Smooth muscle cell (in vitro differentiated cells): Measurements from ENCODE around the gene MOG. TPM values are rescaled to one million over a fixed set of nuclear protein-coding genes. Genes with fewer than 3 reads are reported as not detected.
A peak's percentile ranks its signal among the peaks of the same experiment; 100 is the strongest.

Experiments
- DNase-seq: peaks from one replicate; lab custom pipeline; 2025; ENCODE audit not compliant: unreplicated experiment; lab: John Stamatoyannopoulos, UW
- H2AFZ ChIP-seq: fragments of 200-600 bp; sonication (generic); 2 replicates; pipeline ENCODE4 v1.6.0; 2016; ENCODE audit warnings: antibody characterized with exemption, low read depth, mild to moderate bottlenecking
- H3F3A ChIP-seq: fragments of 200-600 bp; sonication (generic); 2 replicates; pipeline ENCODE4 v1.6.0; 2017; ENCODE audit warnings: antibody characterized with exemption, low read depth
- H3K27ac ChIP-seq: fragments of 200-600 bp; sonication (generic); 2 replicates; pipeline ENCODE4 v1.5.1; 2016; ENCODE audit warnings: low read depth, mild to moderate bottlenecking
- H3K27me3 ChIP-seq: fragments of 200-600 bp; sonication (generic); 2 replicates; pipeline ENCODE4 v1.6.1; 2016; ENCODE audit warnings: low read depth, mild to moderate bottlenecking
- H3K36me3 ChIP-seq: fragments of 200-600 bp; sonication (generic); 2 replicates; pipeline ENCODE4 v1.5.1; 2016; ENCODE audit warnings: low read depth
- H3K4me1 ChIP-seq: fragments of 200-600 bp; sonication (generic); 2 replicates; pipeline ENCODE4 v1.5.1; 2016; ENCODE audit warnings: low read depth
- H3K4me2 ChIP-seq: fragments of 200-600 bp; sonication (generic); 2 replicates; pipeline ENCODE4 v1.6.0; 2016; ENCODE audit warnings: mild to moderate bottlenecking
- H3K4me3 ChIP-seq: fragments of 200-600 bp; sonication (generic); 2 replicates; pipeline ENCODE4 v1.5.1; 2016; ENCODE audit warnings: mild to moderate bottlenecking
- H3K79me2 ChIP-seq: fragments of 200-600 bp; sonication (generic); 2 replicates; pipeline ENCODE4 v1.6.0; 2016; ENCODE audit warnings: low read depth, mild to moderate bottlenecking
- H3K9ac ChIP-seq: fragments of 200-600 bp; sonication (generic); 2 replicates; pipeline ENCODE4 v1.6.0; 2016; ENCODE audit warnings: low read depth
- H3K9me3 ChIP-seq: fragments of 200-600 bp; sonication (generic); replicated peaks from 2 replicates; pipeline ENCODE4 v1.5.1; 2016; ENCODE audit warnings: low read depth
- H4K20me1 ChIP-seq: fragments of 200-600 bp; sonication (generic); 2 replicates; pipeline ENCODE4 v1.6.0; 2016; ENCODE audit warnings: low read depth
- CTCF ChIP-seq: fragments of 200-600 bp; sonication (generic); IDR thresholded peaks from 2 replicates; pipeline ENCODE4 v1.5.1; 2017; ENCODE audit warnings: borderline replicate concordance, mild to moderate bottlenecking, antibody characterized with exemption; ENCODE audit not compliant: insufficient read depth, poor library complexity, severe bottlenecking
- WGBS: methylation state at CpG from one replicate; pipeline ENCODE4 v1.1.7; 2016; ENCODE audit warnings: low lambda C conversion rate; 5-methylcytosine and 5-hydroxymethylcytosine counted together
- polyA plus RNA-seq: library from polyadenylated mRNA; unstranded; fragments of >200 nt; fragmentation: Nextera tagmentation; extraction: Ambion mirVana; gene quantifications from 2 replicates; pipeline ENCODE4 v1.2.1, GENCODE V29; 2016
- total RNA-seq: library from RNA; depleted of rRNA; stranded (reverse); fragments of >200 nt; gene quantifications from 2 replicates; pipeline ENCODE4 v1.2.3, GENCODE V29; 2014

MOG gene
- total and polyA plus RNA-seq, 2 experiments from 2014 or later: not detected

- H3K4me3 ChIP-seq: no peak overlapping the region
- no peak overlapping the region for H3K4me2 ChIP-seq
- H3K4me1 ChIP-seq: peaks cover 41% of the 10 kb centered on the region
- H3K27me3 ChIP-seq: no peaks in the 10 kb centered on the region
- H4K20me1 ChIP-seq: peaks cover 26% of the 10 kb centered on the region
- TF ChIP-seq CTCF: no peak
- no peak for DNase-seq
- 74% methylated on average over 3 of the region's 3 CpGs for WGBS
- H3F3A ChIP-seq: no peaks in the 10 kb centered on the region
- H3K36me3 ChIP-seq: peaks cover 4% of the 10 kb centered on the region
- H3K9me3 ChIP-seq: no peaks in the 10 kb centered on the region
- no peak overlapping the region for H3K27ac ChIP-seq
- H3K79me2 ChIP-seq: no peaks in the 10 kb centered on the region
- H3K9ac ChIP-seq: no peak overlapping the region
- H2AFZ ChIP-seq: no peak overlapping the region
Measured at GRCh38 chr6:29624520-29624961, 32.4 kb upstream of the MOG start.

GRCh38 chr6:29625337-29625930, 31.5 kb upstream of the MOG start:
- Histone ChIP-seq H3K4me1 (peaks cover 41% of the 10 kb centered on the region), H3K27ac (no peak overlapping the region), H3K9ac (no peak overlapping the region), H4K20me1 (peaks cover 27% of the 10 kb centered on the region), H3F3A (no peaks in the 10 kb centered on the region), H3K9me3 (no peaks in the 10 kb centered on the region), H3K36me3 (peaks cover 4% of the 10 kb centered on the region), H3K27me3 (no peaks in the 10 kb centered on the region), H3K4me2 (peak overlapping the region; percentile 98), H3K79me2 (peaks cover under 1% of the 10 kb centered on the region), H3K4me3 (no peak overlapping the region), H2AFZ (no peak overlapping the region)
- no peak for TF ChIP-seq CTCF
- 45% methylated on average over 7 of the region's 7 CpGs for WGBS
- no peak for DNase-seq

- DNase-seq: no peak
- peaks cover 6% of the 10 kb centered on the region for H3K79me2 ChIP-seq
- peak overlapping the region; percentile 91 for H2AFZ ChIP-seq
- WGBS: 13% methylated on average over 19 of the region's 31 CpGs
- TF ChIP-seq CTCF: no peak
- H4K20me1 ChIP-seq: peaks cover 35% of the 10 kb centered on the region
- H3K36me3 ChIP-seq: peaks cover 4% of the 10 kb centered on the region
- H3F3A ChIP-seq: no peaks in the 10 kb centered on the region
- H3K4me1 ChIP-seq: peaks cover 56% of the 10 kb centered on the region
- H3K4me3 ChIP-seq: peak overlapping the region; percentile 80
- H3K9me3 ChIP-seq: no peaks in the 10 kb centered on the region
- peak overlapping the region; percentile 98 for H3K4me2 ChIP-seq
- no peaks in the 10 kb centered on the region for H3K27me3 ChIP-seq
- peak overlapping the region; percentile 62 for H3K9ac ChIP-seq
- no peak overlapping the region for H3K27ac ChIP-seq
Measured at GRCh38 chr6:29626948-29627754, 29.7 kb upstream of the MOG start.
